Measurements from ENCODE around the gene CLDND1.

CLDND1 gene

GRCh38 chr3:98519351-98519750 is 3.4 kb downstream of the CLDND1 start:
- DNase-seq (ENCODE audit: extremely low read depth in 1 of 2, low read depth in 1 of 2) = no peak

GRCh38 chr3:98518816-98519215 is 3.9 kb downstream of the CLDND1 start:
- DNase-seq (ENCODE audit: extremely low read depth in 1 of 2, low read depth in 1 of 2) = no peak

- no peak for DNase-seq (ENCODE audit: extremely low read depth in 1 of 2, low read depth in 1 of 2)
Measured at GRCh38 chr3:98514948-98515347, 7.8 kb downstream of the CLDND1 start.

GRCh38 chr3:98513736-98514135 is 9.0 kb downstream of the CLDND1 start:
- DNase-seq (ENCODE audit: extremely low read depth in 1 of 2, low read depth in 1 of 2) = no peak

GRCh38 chr3:98513091-98513511 is 9.6 kb downstream of the CLDND1 start:
- peak in 1 of 2 donors; percentile 23 for DNase-seq (ENCODE audit: extremely low read depth in 1 of 2, low read depth in 1 of 2)

- DNase-seq (ENCODE audit: extremely low read depth in 1 of 2, low read depth in 1 of 2) = no peak
Measured at GRCh38 chr3:98512576-98512975, 10.1 kb downstream of the CLDND1 start.

GRCh38 chr3:98508582-98508981 is 14.1 kb downstream of the CLDND1 start:
- DNase-seq (ENCODE audit: extremely low read depth in 1 of 2, low read depth in 1 of 2) = no peak

GRCh38 chr3:98504539-98504938 is 18.2 kb downstream of the CLDND1 start:
- no peak for DNase-seq (ENCODE audit: extremely low read depth in 1 of 2, low read depth in 1 of 2)

- DNase-seq (ENCODE audit: extremely low read depth in 1 of 2, low read depth in 1 of 2) = no peak
Measured at GRCh38 chr3:98501863-98502576, 20.7 kb downstream of the CLDND1 start.

- DNase-seq (ENCODE audit: extremely low read depth in 1 of 2, low read depth in 1 of 2) = no peak
Measured at GRCh38 chr3:98501270-98501669, 21.4 kb downstream of the CLDND1 start.

- DNase-seq (ENCODE audit: extremely low read depth in 1 of 2, low read depth in 1 of 2) = no peak
Measured at GRCh38 chr3:98500019-98500418, 22.7 kb downstream of the CLDND1 start.

GRCh38 chr3:98497381-98497780 is 25.3 kb downstream of the CLDND1 start, which contains the start of gene OR5K2:
OR5K2 (plus strand) TSS chr3:98497681; CDS start chr3:98497681, 0 bp downstream.
- DNase-seq (ENCODE audit: extremely low read depth in 1 of 2, low read depth in 1 of 2) = no peak

- DNase-seq (ENCODE audit: extremely low read depth in 1 of 2, low read depth in 1 of 2) = no peak
Measured at GRCh38 chr3:98483626-98484025, 39.1 kb downstream of the CLDND1 start.

GRCh38 chr3:98482717-98483482 is 39.8 kb downstream of the CLDND1 start:
- DNase-seq (ENCODE audit: extremely low read depth in 1 of 2, low read depth in 1 of 2) = no peak

Data from stimulated activated CD8-positive, alpha-beta memory T cell treated with anti-CD3 and anti-CD28 coated beads, Interleukin-7, amount 100 ng/mL, for 48 hours (primary cell).